GM13977 (cell line): ENCODE data around the gene HSP90AA1.

Source experiments
- DNase-seq: peaks from one replicate; pipeline ENCODE4 v3.0.0; 2012; ENCODE audit warnings: low spot score
- in situ Hi-C: fragments of 300-500 bp; cut with MboI; formaldehyde crosslinking; loops from one replicate; pipeline ENCODE4 v1.12.0; 2022; ENCODE audit warnings: low sequenced_read_pairs, low pct_unique_long_range_greater_than_20kb, mixed read lengths, inconsistent platforms; ENCODE audit not compliant: unreplicated experiment
- TF ChIP-seq, protein P1 (sequence below): IDR thresholded peaks from 2 replicates; pipeline ENCODE4 v1.5.1; 2012; ENCODE audit warnings: mild to moderate bottlenecking, control low read depth; ENCODE audit not compliant: insufficient read depth; ENCODE audit errors: extremely low read depth, missing control alignments

The HSP90AA1 gene

DNA sequence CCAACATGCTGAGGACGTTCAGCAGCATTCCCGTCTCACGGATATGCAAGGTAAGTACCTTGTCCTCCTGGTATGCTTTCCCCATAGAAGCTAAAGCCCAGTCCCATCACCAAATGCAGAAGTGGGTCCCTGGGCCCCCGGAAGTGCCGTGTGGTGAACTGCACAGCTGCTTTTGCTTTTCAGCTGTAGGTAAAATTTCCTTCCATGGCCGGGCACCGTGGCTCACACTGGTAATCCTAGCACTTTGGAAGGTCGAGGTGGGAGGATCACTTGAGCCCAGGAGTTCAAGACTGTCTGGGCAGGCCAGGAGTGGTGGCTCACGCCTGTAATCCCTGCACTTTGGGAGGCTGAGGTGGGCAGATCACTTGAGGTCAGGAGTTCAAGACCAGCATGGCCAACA, 44.1 kb downstream of the HSP90AA1 start:
- DNase-seq, result no peak
- in situ Hi-C loops, result no loop called here
- TF ChIP-seq, protein P1, sequence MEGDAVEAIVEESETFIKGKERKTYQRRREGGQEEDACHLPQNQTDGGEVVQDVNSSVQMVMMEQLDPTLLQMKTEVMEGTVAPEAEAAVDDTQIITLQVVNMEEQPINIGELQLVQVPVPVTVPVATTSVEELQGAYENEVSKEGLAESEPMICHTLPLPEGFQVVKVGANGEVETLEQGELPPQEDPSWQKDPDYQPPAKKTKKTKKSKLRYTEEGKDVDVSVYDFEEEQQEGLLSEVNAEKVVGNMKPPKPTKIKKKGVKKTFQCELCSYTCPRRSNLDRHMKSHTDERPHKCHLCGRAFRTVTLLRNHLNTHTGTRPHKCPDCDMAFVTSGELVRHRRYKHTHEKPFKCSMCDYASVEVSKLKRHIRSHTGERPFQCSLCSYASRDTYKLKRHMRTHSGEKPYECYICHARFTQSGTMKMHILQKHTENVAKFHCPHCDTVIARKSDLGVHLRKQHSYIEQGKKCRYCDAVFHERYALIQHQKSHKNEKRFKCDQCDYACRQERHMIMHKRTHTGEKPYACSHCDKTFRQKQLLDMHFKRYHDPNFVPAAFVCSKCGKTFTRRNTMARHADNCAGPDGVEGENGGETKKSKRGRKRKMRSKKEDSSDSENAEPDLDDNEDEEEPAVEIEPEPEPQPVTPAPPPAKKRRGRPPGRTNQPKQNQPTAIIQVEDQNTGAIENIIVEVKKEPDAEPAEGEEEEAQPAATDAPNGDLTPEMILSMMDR, result no peak

DNA sequence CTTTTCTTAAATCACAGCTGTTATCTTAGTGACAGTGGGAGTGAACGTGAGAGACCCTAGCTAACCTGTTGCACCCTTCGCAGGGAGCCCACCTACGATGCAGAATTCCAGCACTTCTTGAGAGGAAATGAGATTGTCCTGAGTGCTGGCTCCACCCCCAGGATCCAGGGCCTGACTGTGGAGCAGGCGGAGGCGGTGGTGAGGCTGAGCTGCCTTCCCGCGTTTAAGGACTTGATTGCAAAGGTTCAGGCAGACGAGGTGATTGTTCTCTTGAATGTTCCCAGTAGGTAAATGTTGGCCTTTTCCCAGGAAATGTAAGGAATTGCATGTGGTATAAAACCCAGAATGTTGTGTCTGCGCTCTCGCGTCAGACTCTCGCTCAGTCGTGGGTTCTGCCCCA, 46.7 kb downstream of the HSP90AA1 start:
- DNase-seq, result no peak
- in situ Hi-C loops, result no loop called here
- TF ChIP-seq, protein P1, result no peak

DNA sequence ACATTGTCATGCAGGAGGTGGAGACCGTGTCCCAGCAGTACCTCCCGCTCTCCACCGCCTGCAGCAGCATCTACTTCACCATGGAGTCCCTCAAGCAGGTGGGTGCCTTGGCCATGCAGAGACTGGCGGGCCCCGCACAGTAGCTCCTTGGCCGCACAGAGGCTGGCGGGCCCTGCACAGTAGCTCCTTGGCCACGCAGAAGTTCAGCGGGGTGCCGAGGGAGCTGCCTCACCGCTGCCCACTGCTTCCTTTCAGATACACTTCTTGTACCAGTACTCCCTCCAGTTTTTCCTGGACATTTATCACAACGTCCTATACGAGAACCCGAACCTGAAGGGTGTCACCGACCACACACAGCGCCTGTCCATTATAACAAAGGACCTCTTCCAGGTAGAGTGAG, 47.7 kb downstream of the HSP90AA1 start:
- in situ Hi-C loops, result no loop called here
- no peak for DNase-seq
- TF ChIP-seq, protein P1, result no peak

DNA sequence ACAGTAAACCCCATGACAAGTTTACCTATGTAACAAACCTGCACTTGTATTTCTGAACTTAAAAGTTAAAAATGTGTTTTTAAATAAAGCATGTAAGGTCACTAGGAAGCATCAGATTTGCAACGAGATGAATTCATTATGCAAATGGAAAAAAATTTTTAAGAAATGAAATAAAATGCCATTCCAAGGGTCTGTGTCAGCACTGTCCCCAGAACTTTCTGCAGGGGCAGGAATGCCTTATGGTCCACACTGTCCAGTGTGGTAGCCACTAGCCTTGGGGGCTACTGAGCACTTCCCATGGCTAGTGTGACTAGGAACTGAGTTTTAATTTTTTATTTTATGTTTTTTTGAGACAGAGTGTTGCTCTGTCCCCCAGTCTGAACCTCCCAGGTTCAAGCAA, 49.2 kb downstream of the HSP90AA1 start:
- DNase-seq, result no peak
- in situ Hi-C loops, result no loop called here
- TF ChIP-seq, protein P1, result no peak

DNA sequence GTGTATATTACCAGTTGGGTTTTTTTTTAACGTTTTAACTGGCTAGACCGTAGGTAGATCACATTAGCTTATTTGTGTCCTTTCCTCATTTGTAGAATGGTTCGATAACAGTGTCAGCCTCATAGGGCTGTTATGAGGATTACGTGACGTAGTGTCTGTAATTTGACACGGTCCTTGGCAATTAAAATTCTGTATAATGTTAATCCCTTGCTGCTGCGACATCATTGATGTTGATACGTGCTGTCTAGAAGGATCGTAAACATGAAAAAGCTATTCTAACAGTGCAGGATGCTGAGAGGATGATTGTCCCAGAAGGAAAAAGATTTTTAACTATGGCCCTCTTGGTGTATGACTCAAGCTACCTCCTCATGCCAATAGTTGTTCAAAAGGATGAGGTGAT, 50.9 kb downstream of the HSP90AA1 start:
- TF ChIP-seq, protein P1, result no peak

DNA sequence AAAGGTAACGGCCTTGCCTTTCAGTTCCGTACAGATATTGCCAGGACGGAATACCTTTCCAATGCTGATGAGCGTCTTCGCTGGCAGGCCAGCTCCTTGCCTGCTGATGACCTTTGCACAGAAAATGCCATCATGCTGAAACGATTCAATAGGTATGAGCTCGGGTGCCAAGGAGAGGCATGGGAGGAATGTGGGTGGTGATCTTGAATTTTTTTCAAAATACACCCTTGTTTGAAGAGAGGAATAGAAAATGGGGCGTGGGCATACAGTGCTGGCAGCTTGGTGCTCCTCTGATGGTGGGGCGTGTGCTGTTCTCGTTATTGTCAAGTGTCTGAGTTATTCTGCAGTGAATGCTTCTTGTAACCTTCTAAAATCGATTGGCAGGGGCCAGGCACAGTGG, 52.5 kb downstream of the HSP90AA1 start:
- TF ChIP-seq, protein P1, result no peak
- DNase-seq, result no peak
- in situ Hi-C loops, result no loop called here

More for the DNA sequence above, 50.9 kb downstream of the HSP90AA1 start:
- in situ Hi-C loops, result no loop called here
- no peak for DNase-seq

DNA sequence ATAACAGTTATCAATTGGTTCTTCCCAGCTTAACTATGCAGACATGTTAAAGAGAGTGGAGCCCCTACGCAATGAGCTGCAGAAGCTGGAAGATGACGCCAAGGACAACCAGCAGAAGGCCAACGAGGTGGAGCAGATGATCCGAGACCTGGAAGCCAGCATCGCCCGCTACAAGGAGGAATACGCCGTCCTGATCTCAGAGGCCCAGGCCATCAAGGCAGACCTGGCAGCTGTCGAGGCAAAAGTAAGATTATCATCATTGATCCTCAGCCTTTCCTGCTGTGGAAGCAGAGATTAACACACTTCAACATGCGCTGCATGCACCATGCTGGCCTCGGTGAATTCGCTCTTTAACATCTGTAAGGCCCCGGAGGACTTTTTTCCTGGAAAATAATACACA, 53.6 kb downstream of the HSP90AA1 start:
- in situ Hi-C loops, result no loop called here
- TF ChIP-seq, protein P1, result no peak
- no peak for DNase-seq
